Body of pancreas (tissue), 4 donors: Measurements from ENCODE around the gene SPATA2.
"Not testable (repeated sequence)": the region's sequence is repeated elsewhere in the genome, so short reads cannot be mapped to it uniquely, and the experiment has no call there.

ENCODE experiments used
- POLR2A ChIP-seq, 3 donors: fragments of 450-650 bp; IDR thresholded peaks; one replicate each; pipeline ENCODE4 v1.6.1; 2016; ENCODE audit warnings: antibody characterized with exemption in 3 of 3, mild to moderate bottlenecking in 2 of 3
- TF ChIP-seq, protein P1 (sequence below), 7 experiments: fragments of 450-650 bp in 4 of 7; fragments of 200-600 bp in 3 of 7; sonication (generic) in 3 of 7; IDR thresholded peaks; one replicate each; pipeline ENCODE4 v1.5.1; 2016 to 2019; ENCODE audit warnings: antibody characterized with exemption in 7 of 7

DNA sequence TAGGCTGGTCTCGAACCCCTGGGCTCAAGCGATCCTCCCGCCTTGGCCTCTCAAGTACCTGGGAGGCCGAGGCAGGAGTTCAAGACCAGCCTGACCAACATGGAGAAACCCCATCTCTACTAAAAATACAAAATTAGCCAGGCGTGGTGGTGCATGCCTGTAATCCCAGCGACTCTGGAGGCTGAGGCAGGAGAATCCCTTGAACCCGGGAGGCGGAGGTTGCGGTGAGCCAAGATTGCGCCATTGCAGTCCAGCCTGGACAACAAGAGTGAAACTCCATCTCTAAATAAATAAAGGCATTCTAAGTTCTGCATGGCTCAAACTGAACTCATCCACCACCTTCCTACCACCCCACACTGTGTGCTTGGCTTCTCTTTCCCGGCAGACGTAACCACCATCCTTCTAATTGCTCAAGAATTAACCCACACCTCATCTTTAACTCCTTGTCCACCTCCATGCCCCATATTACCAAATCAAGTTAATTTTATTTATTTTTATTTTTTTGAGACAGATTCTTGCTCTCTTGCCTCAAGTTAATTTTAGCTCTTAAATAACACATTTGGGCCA, 40.6 kb upstream of the SPATA2 start:
- TF ChIP-seq POLR2A (IDR thresholded peaks at IDR 0.05) = not testable (repeated sequence)
- TF ChIP-seq, protein P1, sequence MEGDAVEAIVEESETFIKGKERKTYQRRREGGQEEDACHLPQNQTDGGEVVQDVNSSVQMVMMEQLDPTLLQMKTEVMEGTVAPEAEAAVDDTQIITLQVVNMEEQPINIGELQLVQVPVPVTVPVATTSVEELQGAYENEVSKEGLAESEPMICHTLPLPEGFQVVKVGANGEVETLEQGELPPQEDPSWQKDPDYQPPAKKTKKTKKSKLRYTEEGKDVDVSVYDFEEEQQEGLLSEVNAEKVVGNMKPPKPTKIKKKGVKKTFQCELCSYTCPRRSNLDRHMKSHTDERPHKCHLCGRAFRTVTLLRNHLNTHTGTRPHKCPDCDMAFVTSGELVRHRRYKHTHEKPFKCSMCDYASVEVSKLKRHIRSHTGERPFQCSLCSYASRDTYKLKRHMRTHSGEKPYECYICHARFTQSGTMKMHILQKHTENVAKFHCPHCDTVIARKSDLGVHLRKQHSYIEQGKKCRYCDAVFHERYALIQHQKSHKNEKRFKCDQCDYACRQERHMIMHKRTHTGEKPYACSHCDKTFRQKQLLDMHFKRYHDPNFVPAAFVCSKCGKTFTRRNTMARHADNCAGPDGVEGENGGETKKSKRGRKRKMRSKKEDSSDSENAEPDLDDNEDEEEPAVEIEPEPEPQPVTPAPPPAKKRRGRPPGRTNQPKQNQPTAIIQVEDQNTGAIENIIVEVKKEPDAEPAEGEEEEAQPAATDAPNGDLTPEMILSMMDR (IDR thresholded peaks at IDR 0.05) = not testable (repeated sequence)
